ENCODE measurements around the gene TRIM52. TPM values are rescaled to one million over a fixed set of nuclear protein-coding genes. Genes with fewer than 3 reads are reported as not detected.
A peak's percentile ranks its signal among the peaks of the same experiment; 100 is the strongest.
"Not testable (repeated sequence)": the region's sequence is repeated elsewhere in the genome, so short reads cannot be mapped to it uniquely, and the experiment has no call there.

The TRIM52 gene
- total and polyA plus RNA-seq, 2 donors (not counting 1 experiment from before 2014, with no cell fraction given) = 7.9 to 8.1 TPM

DNA sequence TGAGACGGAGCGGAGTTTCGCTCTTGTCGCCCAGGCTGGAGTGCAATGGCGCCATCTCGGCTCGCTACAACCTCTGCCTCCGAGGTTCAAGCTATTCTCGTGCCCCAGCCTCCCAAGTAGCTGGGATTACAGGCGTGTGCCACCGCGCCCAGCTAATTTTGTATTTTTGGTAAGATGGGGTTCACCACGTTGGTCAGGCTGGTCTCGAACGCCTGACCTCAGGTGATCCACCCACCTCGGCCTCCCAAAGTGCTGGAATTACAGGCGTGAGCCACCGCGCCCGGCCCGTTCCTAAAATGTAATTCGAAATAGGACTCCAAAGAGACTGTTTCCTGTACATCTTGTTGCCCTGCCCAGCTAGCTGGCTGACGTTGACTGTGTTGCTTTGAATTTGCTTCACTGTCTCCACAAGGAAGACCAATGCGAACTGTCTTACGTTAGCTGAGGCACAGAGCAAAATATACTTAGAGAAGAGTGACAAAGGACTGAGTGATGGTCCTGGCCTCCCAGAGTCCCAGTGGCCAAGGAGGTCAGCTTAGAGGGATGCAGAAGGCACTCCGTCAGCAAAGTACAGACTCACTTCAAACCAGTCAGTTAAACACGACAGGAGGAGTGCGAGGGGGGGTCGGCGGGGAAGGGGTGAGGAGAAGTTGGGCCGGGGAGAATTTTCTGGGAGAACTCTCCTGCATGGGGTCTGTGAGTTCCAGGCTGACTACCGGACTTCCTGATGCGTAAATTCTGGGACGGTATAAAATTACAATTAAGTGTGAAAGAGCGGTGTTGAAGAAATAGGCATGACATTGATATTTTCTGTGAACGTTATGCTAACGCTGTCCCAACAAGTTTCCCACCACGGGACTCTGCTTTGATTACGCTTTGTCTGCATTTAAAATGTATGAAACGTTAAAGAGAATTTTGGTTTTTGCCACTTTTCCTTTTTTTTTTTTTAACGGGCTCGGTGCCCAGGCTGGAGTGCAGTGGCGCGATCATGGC lies 44.6 kb downstream of the TRIM52 start:
- Histone ChIP-seq H3K4me3 (replicated peaks in 1 of 4; ENCODE audit: control extremely low read depth in 1 of 4, insufficient read depth in 1 of 4, low read depth in 3 of 4, low read length in 4 of 4) (peak overlapping the region; percentile 28 to 62 (median 46)), H3K27me3 (ENCODE audit: control insufficient read depth, insufficient read depth, low read length) (no peaks in the 10 kb centered on the region), H4K20me1 (ENCODE audit: control insufficient read depth, extremely low read depth, insufficient read depth, low read length) (no peaks in the 10 kb centered on the region), H3K4me1 (ENCODE audit: control insufficient read depth, extremely low read depth, insufficient read depth, low read length) (peaks cover 5% of the 10 kb centered on the region), H3K36me3 (ENCODE audit: control insufficient read depth, insufficient read depth, low read length) (no peaks in the 10 kb centered on the region), H3K9ac (ENCODE audit: insufficient read depth, low read length) (no peak overlapping the region), H3K9me3 (ENCODE audit: control insufficient read depth, insufficient read depth, low read depth, low read length) (no peaks in the 10 kb centered on the region), H2AFZ (ENCODE audit: low read length) (peak overlapping the region; percentile 82), H3K79me2 (ENCODE audit: control insufficient read depth, insufficient read depth, low read length) (no peaks in the 10 kb centered on the region), H3K27ac (ENCODE audit: insufficient read depth, low read length) (no peak overlapping the region), H3K4me2 (ENCODE audit: extremely low read depth, insufficient read depth, low read length) (peak overlapping the region; percentile 58)
- no peak for TF ChIP-seq CTCF (conservative IDR thresholded peaks at IDR 0.05 in 1 of 2, IDR thresholded peaks at IDR 0.05 in 1 of 2; ENCODE audit: low read depth in 1 of 2, low read length in 2 of 2)
- TF ChIP-seq EZH2 (IDR thresholded peaks at IDR 0.05; ENCODE audit: low read length, missing control alignments) = no peak
- DNase-seq (ENCODE audit: low read depth in 2 of 2) = no peak

- H3K4me2 ChIP-seq (ENCODE audit: extremely low read depth, insufficient read depth, low read length); H4K20me1 ChIP-seq (ENCODE audit: control insufficient read depth, extremely low read depth, insufficient read depth, low read length); H3K36me3 ChIP-seq (ENCODE audit: control insufficient read depth, insufficient read depth, low read length); H3K4me1 ChIP-seq (ENCODE audit: control insufficient read depth, extremely low read depth, insufficient read depth, low read length); H3K79me2 ChIP-seq (ENCODE audit: control insufficient read depth, insufficient read depth, low read length); H3K9ac ChIP-seq (ENCODE audit: insufficient read depth, low read length); DNase-seq (ENCODE audit: low read depth in 2 of 2); H2AFZ ChIP-seq (ENCODE audit: low read length); H3K27ac ChIP-seq (ENCODE audit: insufficient read depth, low read length); H3K27me3 ChIP-seq (ENCODE audit: control insufficient read depth, insufficient read depth, low read length); H3K9me3 ChIP-seq (ENCODE audit: control insufficient read depth, insufficient read depth, low read depth, low read length); H3K4me3 ChIP-seq (replicated peaks in 1 of 4; ENCODE audit: control extremely low read depth in 1 of 4, insufficient read depth in 1 of 4, low read depth in 3 of 4, low read length in 4 of 4): not testable (repeated sequence)
Observed at GRCh38 chr5:181214249-181214648, 46.7 kb downstream of the TRIM52 start.

GRCh38 chr5:181212934-181213333 lies 48.0 kb downstream of the TRIM52 start:
- Histone ChIP-seq H3K79me2 (ENCODE audit: control insufficient read depth, insufficient read depth, low read length) (no peaks in the 10 kb centered on the region), H3K9me3 (ENCODE audit: control insufficient read depth, insufficient read depth, low read depth, low read length) (no peaks in the 10 kb centered on the region), H2AFZ (ENCODE audit: low read length) (no peak overlapping the region)

More at GRCh38 chr5:181212934-181213333, 48.0 kb downstream of the TRIM52 start:
- TF ChIP-seq EZH2 (IDR thresholded peaks at IDR 0.05; ENCODE audit: low read length, missing control alignments) (no peak), CTCF (conservative IDR thresholded peaks at IDR 0.05 in 1 of 2, IDR thresholded peaks at IDR 0.05 in 1 of 2; ENCODE audit: low read depth in 1 of 2, low read length in 2 of 2) (no peak)
- H4K20me1 ChIP-seq (ENCODE audit: control insufficient read depth, extremely low read depth, insufficient read depth, low read length) = no peaks in the 10 kb centered on the region
- no peaks in the 10 kb centered on the region for H3K27me3 ChIP-seq (ENCODE audit: control insufficient read depth, insufficient read depth, low read length)
- H3K4me3 ChIP-seq (replicated peaks in 1 of 4; ENCODE audit: control extremely low read depth in 1 of 4, insufficient read depth in 1 of 4, low read depth in 3 of 4, low read length in 4 of 4) = no peak overlapping the region
- DNase-seq (ENCODE audit: low read depth in 2 of 2) = no peak
- no peak overlapping the region for H3K9ac ChIP-seq (ENCODE audit: insufficient read depth, low read length)
- no peaks in the 10 kb centered on the region for H3K36me3 ChIP-seq (ENCODE audit: control insufficient read depth, insufficient read depth, low read length)
- H3K4me1 ChIP-seq (ENCODE audit: control insufficient read depth, extremely low read depth, insufficient read depth, low read length) = peaks cover 5% of the 10 kb centered on the region
- no peak overlapping the region for H3K27ac ChIP-seq (ENCODE audit: insufficient read depth, low read length)
- H3K4me2 ChIP-seq (ENCODE audit: extremely low read depth, insufficient read depth, low read length) = no peak overlapping the region

Data from fibroblast of lung (primary cell).